Endothelial cell of umbilical vein (primary cell): ENCODE results near the gene XRRA1.

ENCODE experiments used
- EZH2 ChIP-seq: IDR thresholded peaks from 2 replicates; pipeline ENCODE4 v1.6.1; 2012; ENCODE audit warnings: borderline replicate concordance, low read depth, mild to moderate bottlenecking, moderate library complexity, low read length, inconsistent platforms; ENCODE audit not compliant: severe bottlenecking
- MAX ChIP-seq: IDR thresholded peaks from 2 replicates; pipeline ENCODE4 v1.6.1; 2011; ENCODE audit not compliant: insufficient read depth, insufficient read length
- MYC ChIP-seq: IDR thresholded peaks from one replicate; pipeline ENCODE4 v1.6.1; 2011; ENCODE audit warnings: mild to moderate bottlenecking, low read depth, low read length
- POLR2A ChIP-seq: IDR thresholded peaks from 2 replicates; pipeline ENCODE4 v1.6.1; 2012; ENCODE audit warnings: low read depth, mild to moderate bottlenecking, control low read depth, low read length
- POLR2AphosphoS5 ChIP-seq: IDR thresholded peaks from 2 replicates; pipeline ENCODE4 v1.6.1; 2012; ENCODE audit warnings: low read depth, mild to moderate bottlenecking, control low read depth, low read length, moderate library complexity; ENCODE audit not compliant: insufficient read depth
- TF ChIP-seq, protein P1 (sequence below), 2 donors: IDR thresholded peaks; 1 replicate in 1 of 2; 2 replicates in 1 of 2; pipeline ENCODE4 v1.5.1; 2011; ENCODE audit warnings: low read length in 2 of 2, mild to moderate bottlenecking in 2 of 2, moderate library complexity in 2 of 2, control low read depth in 1 of 2, inconsistent platforms in 1 of 2, low read depth in 1 of 2; ENCODE audit not compliant: insufficient read depth in 1 of 2; ENCODE audit errors: extremely low read depth in 1 of 2

GRCh38 chr11:74791333-74792100 lies 157.4 kb downstream of the XRRA1 start:
- TF ChIP-seq, protein P1, sequence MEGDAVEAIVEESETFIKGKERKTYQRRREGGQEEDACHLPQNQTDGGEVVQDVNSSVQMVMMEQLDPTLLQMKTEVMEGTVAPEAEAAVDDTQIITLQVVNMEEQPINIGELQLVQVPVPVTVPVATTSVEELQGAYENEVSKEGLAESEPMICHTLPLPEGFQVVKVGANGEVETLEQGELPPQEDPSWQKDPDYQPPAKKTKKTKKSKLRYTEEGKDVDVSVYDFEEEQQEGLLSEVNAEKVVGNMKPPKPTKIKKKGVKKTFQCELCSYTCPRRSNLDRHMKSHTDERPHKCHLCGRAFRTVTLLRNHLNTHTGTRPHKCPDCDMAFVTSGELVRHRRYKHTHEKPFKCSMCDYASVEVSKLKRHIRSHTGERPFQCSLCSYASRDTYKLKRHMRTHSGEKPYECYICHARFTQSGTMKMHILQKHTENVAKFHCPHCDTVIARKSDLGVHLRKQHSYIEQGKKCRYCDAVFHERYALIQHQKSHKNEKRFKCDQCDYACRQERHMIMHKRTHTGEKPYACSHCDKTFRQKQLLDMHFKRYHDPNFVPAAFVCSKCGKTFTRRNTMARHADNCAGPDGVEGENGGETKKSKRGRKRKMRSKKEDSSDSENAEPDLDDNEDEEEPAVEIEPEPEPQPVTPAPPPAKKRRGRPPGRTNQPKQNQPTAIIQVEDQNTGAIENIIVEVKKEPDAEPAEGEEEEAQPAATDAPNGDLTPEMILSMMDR (IDR thresholded peaks at IDR 0.05; ENCODE audit: extremely low read depth in 1 of 2, insufficient read depth in 1 of 2, low read depth in 1 of 2, low read length in 2 of 2), result no peak
- TF ChIP-seq EZH2, result no peak
- TF ChIP-seq MYC, result no peak
- no peak for TF ChIP-seq POLR2AphosphoS5
- no peak for TF ChIP-seq POLR2A
- no peak for TF ChIP-seq MAX
